Lung (tissue), 12 donors: ENCODE data around the gene NIPBL. TPM values are rescaled to one million over a fixed set of nuclear protein-coding genes. Genes with fewer than 3 reads are reported as not detected.

Experiments
- ATAC-seq: fragments of 200-7000 bp; cut with Tn5 transposase; one replicate; pipeline ENCODE4 v1.9.1; 2020; ENCODE audit warnings: moderate number of reproducible peaks; ENCODE audit not compliant: insufficient read depth, low FRiP score
- DNase-seq, 3 donors: peaks; one replicate each; pipeline ENCODE4 v3.0.0-alpha.2; 2013 to 2017
- H3K27ac ChIP-seq, 2 donors: one replicate each; pipeline ENCODE4 v1.5.1; 2013; ENCODE audit warnings: mild to moderate bottlenecking in 2 of 2, moderate library complexity in 2 of 2, control low read depth in 1 of 2, inconsistent platforms in 1 of 2, low read depth in 1 of 2, low read length in 1 of 2
- H3K27me3 ChIP-seq, 3 donors: one replicate each; pipeline ENCODE4 v1.5.1; 2013; ENCODE audit warnings: low read length in 2 of 3; ENCODE audit not compliant: control insufficient read depth in 3 of 3, insufficient read depth in 3 of 3
- H3K36me3 ChIP-seq, 4 donors: one replicate each; pipeline ENCODE4 v1.5.1; 2013; ENCODE audit warnings: low read length in 4 of 4, mild to moderate bottlenecking in 1 of 4, moderate library complexity in 1 of 4; ENCODE audit not compliant: control insufficient read depth in 4 of 4, insufficient read depth in 4 of 4
- H3K4me1 ChIP-seq, 5 donors: one replicate each; pipeline ENCODE4 v1.5.1; 2013; ENCODE audit warnings: low read length in 5 of 5, mild to moderate bottlenecking in 2 of 5, moderate library complexity in 1 of 5; ENCODE audit not compliant: control insufficient read depth in 5 of 5, insufficient read depth in 5 of 5
- H3K4me3 ChIP-seq: one replicate; pipeline ENCODE4 v1.5.1; 2013; ENCODE audit warnings: mild to moderate bottlenecking, control low read depth, moderate library complexity
- H3K9ac ChIP-seq, 2 donors: one replicate each; pipeline ENCODE4 v1.5.1; 2013; ENCODE audit warnings: low read length in 2 of 2, control low read depth in 1 of 2; ENCODE audit not compliant: insufficient read depth in 1 of 2
- H3K9me3 ChIP-seq, 4 donors: one replicate each; pipeline ENCODE4 v1.5.1; 2013; ENCODE audit warnings: low read length in 3 of 4, mild to moderate bottlenecking in 1 of 4, moderate library complexity in 1 of 4; ENCODE audit not compliant: control insufficient read depth in 4 of 4, insufficient read depth in 3 of 4
- CTCF ChIP-seq: IDR thresholded peaks from 2 replicates; pipeline ENCODE4 v1.5.1; 2012; ENCODE audit warnings: mild to moderate bottlenecking; ENCODE audit errors: control extremely low read depth, extremely low read depth
- WGBS, 2 donors: extraction: QIAGEN DNeasy Blood & Tissue Kit; methylation state at CpG; one replicate each; pipeline ENCODE4 v1.1.7; 2013; 5-methylcytosine and 5-hydroxymethylcytosine counted together
- polyA plus RNA-seq, 2 donors: library from polyadenylated mRNA; stranded (reverse); fragments of 200-250 nt; gene quantifications; one replicate each; pipeline ENCODE4 v1.2.1, GENCODE V29; 2013
- total RNA-seq, 2 donors: library from RNA; depleted of rRNA in 1 of 2; stranded (reverse); fragments of >200 nt in 1 of 2; gene quantifications; one replicate each; pipeline ENCODE4 v1.2.1, GENCODE V29; 2014 to 2021
- donor health status: control.
- donor health status: control.
- donor health status: Bipolar disorder and iron deficiency.
- donor health status: healthy.
- donor health status: DM: yes; HTN: yes; CAD: no.

The NIPBL gene
- total and polyA plus RNA-seq, 4 donors = 13.7 to 124 (median 32.4) TPM

- Histone ChIP-seq H3K9ac (no peak overlapping the region), H3K27ac (no peak overlapping the region), H3K4me3 (no peak overlapping the region), H3K9me3 (no peaks in the 10 kb centered on the region), H3K4me1 (peaks cover 0 to 22% (median 11%) of the 10 kb centered on the region in 5 donors), H3K36me3 (peaks cover 0 to 13% (median 4%) of the 10 kb centered on the region in 4 donors), H3K27me3 (no peaks in the 10 kb centered on the region)
- TF ChIP-seq CTCF = no peak
- DNase-seq = no peak
- 92 to 98% methylated on average over 1 of the region's 1 CpG for WGBS, 2 donors
- ATAC-seq = no peak
Observed at GRCh38 chr5:36881807-36882206, 5.2 kb downstream of the NIPBL start.

GRCh38 chr5:36882250-36882649 is 5.7 kb downstream of the NIPBL start:
- H3K27me3 ChIP-seq = no peaks in the 10 kb centered on the region
- no peak overlapping the region for H3K4me3 ChIP-seq
- peaks cover 0 to 12% (median 4%) of the 10 kb centered on the region in 4 donors for H3K36me3 ChIP-seq
- no peak overlapping the region for H3K9ac ChIP-seq
- H3K4me1 ChIP-seq = peaks cover 0 to 22% (median 12%) of the 10 kb centered on the region in 5 donors
- no peak for DNase-seq
- WGBS, 2 donors = 75 to 77% methylated on average over 3 of the region's 3 CpGs
- no peak for ATAC-seq
- no peak for TF ChIP-seq CTCF
- H3K27ac ChIP-seq = no peak overlapping the region
- H3K9me3 ChIP-seq = no peaks in the 10 kb centered on the region

- H3K27me3 ChIP-seq = no peaks in the 10 kb centered on the region
- DNase-seq = no peak
- ATAC-seq = no peak
- WGBS, 2 donors = 90 to 92% methylated on average over 3 of the region's 3 CpGs
- peaks cover 0 to 10% (median 4%) of the 10 kb centered on the region in 4 donors for H3K36me3 ChIP-seq
- H3K4me1 ChIP-seq = peaks cover 0 to 18% (median 12%) of the 10 kb centered on the region in 5 donors
- no peak overlapping the region for H3K4me3 ChIP-seq
- H3K27ac ChIP-seq = no peak overlapping the region
- TF ChIP-seq CTCF = no peak
- H3K9me3 ChIP-seq = no peaks in the 10 kb centered on the region
- H3K9ac ChIP-seq = no peak overlapping the region
Observed at GRCh38 chr5:36883894-36884462, 7.4 kb downstream of the NIPBL start.

- Histone ChIP-seq H3K36me3 (peaks cover 0 to 10% (median 4%) of the 10 kb centered on the region in 4 donors), H3K4me1 (peaks cover 0 to 15% (median 11%) of the 10 kb centered on the region in 5 donors), H3K27me3 (no peaks in the 10 kb centered on the region), H3K9me3 (no peaks in the 10 kb centered on the region), H3K27ac (no peak overlapping the region), H3K9ac (no peak overlapping the region), H3K4me3 (no peak overlapping the region)
- ATAC-seq (no peak), DNase-seq (no peak)
- no peak for TF ChIP-seq CTCF
- WGBS, 2 donors = 97 to 98% methylated on average over 10 of the region's 10 CpGs
Observed at GRCh38 chr5:36885149-36885548, 8.6 kb downstream of the NIPBL start.
